ENCODE data around the gene DYRK1A.

The DYRK1A gene

DNA sequence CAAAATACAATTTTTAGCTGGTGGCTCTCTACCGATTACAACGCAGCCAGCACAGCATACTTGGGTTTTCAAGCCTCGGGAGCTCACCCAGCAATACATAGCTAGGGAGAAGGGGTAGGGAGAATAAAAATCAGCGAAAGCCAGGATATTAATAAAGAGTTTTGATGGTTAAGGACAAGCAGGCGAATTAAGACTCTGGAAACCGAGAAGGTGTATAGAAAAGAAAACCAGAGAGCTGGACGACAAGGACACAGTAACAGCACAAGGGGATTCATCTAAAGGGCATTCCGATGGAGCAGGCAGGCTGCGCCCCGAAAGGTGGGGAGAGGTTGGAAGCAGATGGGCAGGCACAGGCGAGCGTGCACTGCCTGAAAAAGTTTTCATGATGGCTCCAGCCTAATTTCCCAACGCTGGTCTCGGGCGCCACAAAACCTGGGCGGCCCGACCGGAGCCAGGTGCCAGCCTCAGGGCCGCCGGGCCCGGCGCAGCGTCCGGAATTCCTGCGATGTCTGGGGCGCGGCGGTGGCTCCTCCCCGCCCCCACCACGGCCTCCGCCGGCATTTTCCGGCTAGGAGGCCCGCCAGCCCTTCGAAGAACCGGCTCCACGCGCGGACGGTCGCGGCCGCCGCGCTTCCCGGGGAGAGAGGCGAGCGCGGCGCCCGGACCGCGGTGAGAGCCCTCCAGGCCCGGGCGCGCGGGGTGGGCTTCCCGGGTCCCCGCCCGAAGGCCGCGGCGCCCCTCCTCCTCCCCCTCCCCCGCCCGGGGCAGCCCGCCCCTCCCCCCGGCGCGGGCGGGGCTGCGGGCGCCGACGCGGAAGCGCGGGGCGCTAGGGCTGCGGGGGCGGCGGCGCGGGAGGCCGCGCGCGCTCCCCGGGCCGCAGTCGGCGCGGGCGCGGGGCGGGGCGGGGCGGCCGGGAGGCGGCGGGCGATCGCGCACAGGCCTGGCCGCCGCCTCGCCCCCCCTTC lies 774 bp upstream of the DYRK1A start:
- peak; percentile 65 for DNase-seq

DNA sequence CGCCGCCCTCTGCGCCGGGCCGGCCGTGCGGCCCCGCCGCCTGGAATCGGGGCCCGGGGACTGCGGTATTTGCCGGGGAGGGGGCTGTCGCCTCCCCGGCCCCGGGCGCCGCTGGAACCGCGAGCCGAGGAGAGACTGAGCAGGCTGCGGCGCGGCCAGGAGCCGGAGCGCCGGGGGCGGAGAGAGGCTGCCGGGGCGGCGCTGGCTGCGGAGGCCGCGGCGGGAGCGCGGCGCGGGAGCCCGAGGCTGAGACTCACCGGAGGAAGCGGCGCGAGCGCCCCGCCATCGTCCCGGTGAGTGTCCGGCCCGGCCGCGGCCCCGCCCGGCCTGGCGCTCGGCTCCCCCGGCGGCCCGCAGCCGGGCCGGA lies 746 bp downstream of the DYRK1A start:
- peak; percentile 38 for DNase-seq

DNA sequence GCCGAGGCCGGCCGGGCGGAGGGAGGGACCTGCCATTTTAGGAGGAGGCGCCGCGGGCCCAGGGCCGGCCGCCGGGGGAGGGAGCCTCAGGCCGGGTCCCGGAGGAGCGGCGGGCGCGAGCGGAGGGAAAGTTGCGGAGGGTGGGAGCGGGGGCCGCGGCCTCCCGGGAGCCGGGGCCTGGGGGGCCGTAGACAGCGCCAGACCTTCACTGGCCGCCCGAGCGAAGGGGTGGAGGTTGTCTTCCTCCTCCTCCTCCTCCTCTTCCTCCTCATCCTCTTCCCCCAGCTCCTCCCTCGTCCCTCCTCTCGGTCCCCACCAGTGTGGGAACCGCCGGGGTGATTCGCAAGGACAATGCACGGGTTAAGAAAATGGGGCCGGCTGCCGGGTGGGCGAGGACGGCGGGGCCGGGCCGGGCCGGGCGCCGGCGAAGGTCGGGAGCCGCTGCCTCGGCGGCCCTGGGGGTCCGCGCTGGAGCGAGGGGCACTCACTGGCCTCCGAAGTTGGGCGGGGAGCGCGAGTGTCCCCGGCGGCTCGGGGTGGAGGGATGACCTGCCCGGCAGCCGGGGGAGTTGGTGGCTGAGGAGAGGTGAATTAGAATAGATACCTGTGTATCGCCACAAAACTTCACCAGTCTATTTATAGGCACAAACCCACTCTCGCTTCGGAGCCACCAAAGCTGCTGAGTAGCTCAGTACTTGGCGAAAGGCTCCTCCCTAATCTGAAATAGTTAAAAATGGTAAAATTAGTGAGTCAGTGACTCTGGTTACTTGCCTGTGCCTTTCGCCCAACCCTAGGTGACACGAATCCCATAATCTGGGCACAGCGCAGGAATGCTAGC lies 1.3 kb downstream of the DYRK1A start:
- peak; percentile 29 for DNase-seq

DNA sequence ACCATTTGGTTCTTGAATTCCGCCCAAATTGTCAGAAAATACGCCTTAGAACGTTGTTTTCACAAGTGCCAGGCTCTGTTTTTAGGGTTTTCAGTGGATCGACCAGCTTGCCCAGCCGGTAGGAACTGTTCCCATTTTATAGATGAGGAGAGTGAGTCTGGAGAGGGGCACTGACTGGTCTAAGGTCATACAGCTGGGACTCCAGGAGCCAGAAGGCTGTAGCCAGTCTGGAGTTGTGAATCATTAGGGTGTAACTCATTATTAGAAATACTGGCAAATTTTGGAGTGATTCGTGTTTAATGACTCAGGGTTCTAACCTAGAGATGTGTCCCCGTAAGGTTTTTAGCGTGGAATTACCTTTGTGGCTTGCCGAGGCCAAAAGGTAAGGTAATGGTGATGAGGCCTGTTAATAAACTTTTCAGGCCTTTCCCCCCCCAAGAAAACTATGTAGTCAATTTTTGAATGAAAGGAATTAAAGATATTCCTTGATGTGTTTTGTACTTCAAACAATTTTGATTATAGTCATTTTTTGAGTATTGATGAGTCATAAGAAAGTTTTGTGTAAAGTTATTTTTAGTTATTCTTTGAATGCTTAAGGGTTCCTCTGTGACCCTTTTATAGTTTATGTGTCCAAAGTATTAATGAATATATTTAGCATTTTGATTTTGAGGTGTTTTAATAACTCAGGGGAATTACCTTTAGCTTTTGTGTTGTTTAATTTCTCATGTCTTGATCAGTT lies 2.1 kb downstream of the DYRK1A start:
- DNase-seq, result no peak

DNA sequence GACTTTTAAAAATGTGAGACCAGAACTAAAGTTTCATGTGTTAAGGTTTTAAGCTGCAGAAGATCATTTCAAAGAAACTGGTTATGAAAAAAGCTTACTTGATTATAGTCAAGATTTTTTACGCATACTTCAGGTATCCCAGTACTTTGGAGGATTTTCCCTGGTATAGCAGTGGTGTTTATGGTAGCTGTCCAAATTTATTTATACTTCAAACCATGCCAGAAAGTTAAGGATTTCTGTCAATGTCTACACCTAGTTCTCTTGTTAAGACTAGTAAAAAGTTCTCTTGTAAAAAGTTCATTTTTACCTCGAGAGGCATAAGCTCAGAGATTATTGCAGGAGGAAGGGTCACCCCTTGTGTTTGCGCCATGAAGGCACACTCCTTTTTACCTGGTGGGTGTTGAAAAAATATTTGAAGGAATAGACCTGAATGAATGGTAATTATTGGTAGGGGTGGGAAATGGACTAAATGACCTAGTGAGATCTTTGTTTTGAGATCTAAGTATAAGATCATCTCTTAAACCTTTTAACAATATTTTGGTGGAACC lies 2.8 kb downstream of the DYRK1A start:
- no peak for DNase-seq

DNA sequence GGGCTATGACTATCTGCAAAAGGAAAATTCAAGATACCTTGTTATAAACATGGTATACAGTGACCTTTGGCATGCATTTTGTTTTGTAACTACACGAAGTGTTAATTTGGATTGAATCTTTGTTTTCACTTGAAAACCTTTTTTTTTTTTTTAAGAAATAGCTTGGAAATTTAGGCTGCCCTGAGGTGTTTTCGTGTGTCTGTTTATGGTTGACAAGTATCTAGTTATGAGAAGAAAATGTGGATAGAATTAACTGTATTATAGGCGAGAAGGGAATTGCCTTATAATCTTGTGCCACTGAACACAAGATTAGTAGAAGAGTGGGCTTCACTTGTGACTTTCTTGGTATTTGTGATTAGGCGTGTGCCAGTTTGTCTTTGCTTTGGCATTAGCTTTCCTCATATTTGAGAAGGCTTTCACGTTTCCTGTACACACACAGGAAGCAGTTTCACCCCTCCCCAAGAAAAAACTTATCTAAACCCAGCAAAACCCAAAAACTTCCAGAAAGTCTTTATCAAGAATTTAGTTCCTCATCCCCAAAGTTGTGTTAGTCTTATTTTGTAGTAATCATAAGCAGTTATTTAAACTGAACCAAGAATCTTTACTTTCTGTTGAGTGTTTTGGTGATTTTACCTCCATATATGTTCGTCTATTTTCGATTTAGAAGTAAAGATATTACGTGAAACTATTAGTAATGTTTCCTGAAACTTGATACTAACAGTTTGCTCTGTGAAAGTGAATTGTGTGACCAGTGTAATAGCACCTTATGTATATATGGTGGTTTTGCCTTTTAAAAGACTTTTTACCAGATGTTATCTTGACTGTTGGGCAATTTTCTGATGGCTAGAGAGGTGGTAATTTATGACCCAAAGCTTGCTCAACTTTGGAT lies 3.8 kb downstream of the DYRK1A start:
- no peak for DNase-seq

DNA sequence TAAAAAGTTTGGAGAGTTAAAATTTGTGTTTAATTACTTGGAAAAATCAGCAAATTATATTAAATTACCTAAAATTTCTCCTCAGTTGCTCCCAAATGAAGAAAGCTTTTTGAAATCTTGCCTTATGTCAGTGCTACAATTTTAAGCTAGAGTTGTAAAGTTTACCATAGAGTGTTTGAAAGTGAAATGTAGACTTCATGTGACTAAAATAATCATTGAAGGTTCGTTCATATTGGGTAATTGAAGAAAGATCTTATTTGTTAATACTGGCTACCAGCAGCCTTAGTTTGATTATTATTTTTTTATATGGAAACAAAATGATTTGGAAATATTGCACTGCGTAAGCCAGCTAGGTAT lies 4.4 kb downstream of the DYRK1A start:
- no peak for DNase-seq

DNA sequence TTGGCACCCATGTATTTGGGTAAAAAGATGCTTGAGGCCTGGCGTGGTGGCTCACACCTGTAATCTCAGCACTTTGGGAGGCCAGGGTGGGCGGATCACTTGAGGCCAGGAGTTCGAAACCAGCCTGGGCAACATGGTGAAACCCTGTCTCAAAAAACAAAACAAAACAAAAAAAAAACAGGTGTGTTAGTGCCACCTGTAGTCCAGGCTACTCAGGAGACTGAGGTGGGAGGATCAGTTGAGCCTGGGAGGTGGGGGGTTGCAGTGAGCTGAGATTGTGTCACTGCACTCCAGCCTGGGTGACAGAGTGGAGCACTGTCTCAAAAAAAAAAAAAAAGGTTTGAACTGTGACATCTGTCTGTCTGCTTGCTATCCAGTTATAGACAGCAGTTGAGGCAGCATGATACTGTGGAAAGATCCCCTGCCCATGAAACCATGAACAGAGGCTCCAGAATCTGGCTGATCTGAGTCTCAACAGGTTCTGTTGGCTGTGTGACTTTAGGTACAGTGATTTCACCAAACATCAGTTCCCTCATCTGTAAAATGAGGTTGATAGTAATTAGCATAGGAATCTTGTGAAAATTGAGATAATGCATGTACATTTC lies 5.7 kb downstream of the DYRK1A start:
- DNase-seq, result no peak

DNA sequence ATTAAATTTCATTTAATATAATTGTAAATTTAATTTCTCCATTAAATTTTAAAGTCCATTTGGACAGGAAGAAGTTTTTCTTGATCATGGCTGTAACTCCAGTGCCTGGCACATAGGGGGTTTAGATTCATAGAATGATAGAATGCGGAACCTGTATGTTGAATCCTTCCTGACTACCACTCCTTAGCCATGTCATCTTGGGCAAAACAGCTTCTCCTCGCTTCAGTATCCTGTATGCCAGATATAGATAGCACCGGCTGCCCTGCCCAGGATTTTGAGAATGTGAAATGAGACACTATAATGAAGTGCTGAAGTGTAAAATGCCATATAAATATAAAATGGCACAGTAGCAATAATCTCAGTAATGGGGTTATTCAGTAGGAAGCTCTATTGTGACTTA lies 6.4 kb downstream of the DYRK1A start:
- no peak for DNase-seq

DNA sequence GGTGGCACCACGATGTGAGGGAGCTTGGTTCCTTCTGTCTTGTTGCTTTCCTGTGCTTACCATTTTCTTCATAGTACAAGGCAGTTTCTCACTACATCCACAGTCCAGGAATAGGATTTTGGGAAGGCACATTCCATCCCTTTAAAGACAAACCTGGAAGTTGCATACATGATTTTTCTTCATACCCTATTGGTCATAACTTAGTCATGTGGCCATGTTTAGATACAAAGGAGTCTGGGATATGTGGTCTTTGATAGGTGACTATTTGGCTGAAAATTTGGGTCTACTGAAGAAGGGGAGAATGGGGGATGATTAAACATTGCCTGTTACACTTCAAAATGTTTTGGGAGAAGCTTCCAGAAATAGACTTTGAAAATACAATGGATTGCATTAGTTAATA lies 7.0 kb downstream of the DYRK1A start:
- no peak for DNase-seq

DNA sequence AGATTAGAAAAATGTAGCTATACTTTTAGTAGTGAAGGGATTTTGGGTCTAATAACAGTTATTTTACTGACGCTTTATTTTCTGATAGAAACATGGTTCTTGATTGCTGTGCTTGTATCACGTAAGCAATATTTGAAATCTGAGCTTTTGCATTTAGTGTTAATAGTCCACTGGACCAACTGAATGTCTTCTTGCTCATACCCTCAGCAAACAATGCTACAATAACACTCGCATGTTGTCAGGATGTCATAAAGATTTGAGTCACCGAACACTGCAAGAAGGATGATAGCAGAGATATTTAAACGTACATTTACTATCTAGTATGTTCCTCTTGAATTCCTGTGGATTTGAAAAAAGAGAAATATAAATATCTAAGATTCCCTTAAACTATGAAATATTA lies 7.5 kb downstream of the DYRK1A start:
- DNase-seq, result no peak

DNA sequence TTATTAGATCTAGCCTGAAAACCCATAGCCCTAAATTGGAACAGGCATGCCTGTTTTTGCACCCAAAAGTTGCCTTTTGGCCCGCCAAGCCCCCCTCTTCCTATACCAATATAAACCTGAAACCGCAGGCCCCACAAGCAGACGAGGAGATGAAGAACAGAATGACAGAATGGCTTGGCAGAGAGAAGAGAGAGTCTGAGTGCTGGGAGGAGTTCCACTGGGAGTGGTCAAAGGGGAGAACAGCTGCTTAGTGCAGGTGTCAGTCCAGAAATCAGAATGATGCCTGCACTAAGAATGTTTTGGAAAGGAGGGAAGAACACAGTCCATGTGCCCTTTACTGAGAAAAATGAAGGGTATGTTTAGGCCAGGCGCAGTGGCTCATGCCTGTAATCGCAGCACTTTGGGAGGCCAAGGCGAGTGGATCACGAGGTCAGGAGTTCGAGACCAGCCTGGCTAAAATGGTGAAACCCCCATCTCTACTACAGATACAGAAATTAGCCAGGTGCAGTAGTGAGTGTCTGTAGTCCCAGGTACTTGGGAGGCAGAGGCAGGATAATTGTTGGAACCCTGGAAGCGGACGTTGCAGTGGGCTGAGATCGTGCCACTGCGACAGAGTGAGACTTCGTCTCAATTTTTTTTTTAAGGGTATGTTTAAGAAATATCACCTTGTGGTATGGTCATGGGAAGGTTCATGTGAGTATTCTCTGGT lies 9.4 kb downstream of the DYRK1A start:
- DNase-seq, result no peak

DNA sequence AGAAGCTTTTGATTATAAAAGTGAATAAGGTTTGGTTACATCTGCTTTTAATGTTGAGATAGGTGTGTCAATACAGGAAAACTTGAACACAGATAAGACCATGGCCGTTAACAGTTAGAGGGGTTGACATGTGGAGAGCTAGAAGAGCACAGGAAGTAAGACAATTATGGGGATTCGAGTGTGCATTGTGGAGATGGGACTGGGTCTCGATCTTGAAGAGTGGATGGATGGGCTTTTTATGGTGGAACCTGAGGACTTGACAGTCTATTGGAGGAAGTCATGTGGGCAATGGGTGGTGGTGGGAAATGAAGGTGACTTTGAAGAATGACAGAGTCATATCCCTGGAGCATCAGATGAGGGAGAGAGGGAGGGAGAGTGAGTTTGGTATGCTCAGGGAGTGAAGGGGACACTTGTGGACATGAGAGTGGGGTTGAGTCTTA lies 12.1 kb downstream of the DYRK1A start:
- no peak for DNase-seq

DNA sequence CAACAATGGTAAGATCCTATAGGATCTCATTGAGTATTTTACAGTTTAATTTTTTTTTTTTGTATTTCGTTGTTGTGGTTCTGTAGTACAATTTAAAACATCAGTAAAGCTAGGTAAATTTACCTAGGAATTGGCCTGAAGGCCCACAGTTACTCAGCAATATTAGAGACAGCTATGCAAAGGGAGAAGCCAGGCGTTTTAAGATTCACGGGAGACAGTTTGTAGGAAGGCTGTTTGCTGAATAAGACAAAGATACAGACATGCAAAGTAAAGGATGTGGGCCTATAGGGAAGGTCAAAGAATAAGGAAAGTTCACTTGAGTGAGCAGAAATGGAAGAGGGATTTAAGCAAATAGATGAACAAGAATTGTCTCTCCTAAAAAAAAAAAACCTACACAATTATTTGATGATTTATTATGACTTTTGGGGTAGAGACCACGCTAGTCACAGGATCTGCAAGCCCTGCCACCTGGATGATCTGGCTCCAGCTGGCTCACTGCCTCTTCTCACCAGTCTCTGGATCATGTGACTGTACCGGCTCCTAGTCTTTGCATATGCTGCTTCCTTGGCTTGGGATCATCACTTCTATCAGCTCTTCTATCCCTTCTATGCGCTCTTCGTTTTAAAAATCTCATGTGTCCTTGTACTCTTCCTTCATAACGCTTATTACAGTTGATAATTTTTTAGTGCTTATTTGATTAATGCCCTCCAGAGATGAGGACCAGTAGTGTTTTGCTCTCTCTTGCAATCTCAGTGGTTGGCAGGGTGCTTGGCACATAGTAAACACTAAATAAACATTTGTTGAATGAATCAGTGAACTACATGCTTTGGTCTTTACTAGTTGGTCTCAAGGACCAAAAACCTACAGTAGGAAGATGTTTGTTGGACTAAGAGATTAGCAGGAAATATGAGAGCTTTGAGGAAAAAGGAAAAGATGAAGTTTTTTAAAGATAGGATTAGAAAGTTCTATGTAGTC lies 14.1 kb downstream of the DYRK1A start:
- DNase-seq, result no peak

DNA sequence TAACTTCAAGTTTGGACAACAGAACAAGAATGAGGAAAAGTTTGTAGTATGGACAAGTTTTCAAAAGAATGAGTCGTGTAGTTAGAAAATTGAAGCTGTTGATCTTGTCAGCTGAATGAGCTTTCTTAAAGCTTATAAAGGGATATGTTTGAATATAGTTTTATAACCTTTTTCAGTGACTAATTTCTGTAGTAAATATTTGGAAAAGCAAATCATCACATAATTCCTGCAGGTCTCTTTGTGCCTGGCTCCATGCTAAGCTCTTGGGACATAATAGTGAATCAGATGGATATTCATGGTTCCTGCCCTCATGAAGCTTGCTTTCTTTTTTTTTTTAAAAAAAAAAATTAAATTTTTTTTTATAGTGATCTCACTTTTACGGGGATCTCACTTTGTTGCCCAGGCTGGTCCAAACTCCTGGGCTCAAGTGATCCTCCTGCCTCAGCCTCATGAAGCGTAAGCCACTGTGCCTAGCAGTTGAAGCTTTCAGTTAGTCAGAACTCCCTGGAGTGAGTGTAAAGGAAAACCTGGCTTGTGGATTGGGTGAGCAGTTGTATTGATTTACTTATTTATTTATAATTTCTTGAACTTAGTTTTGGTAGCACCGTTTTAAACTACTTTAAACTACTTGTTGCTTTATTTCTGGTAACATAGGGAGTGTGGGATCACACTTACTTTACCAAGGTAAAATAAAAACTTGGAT lies 15.5 kb downstream of the DYRK1A start:
- DNase-seq, result no peak

DNA sequence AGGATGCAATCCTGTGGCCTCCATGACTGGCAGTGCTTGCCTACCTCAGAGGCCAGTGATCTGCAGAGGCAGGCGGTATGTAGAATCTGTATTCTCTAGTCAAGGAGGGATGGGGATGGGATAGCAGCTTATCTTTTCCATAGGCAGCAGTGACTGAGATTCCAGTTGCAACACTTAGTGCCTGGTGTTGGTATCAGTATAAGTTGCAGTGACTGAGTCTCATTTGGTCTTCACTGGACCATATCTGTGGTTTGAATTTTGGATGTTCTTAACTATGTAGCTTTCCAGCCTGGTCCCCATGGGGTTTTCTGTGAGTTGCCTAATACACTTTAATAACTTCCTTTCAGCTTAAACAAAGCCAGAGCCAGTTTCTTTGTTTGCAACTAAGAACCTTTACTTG lies 16.5 kb downstream of the DYRK1A start:
- no peak for DNase-seq

DNA sequence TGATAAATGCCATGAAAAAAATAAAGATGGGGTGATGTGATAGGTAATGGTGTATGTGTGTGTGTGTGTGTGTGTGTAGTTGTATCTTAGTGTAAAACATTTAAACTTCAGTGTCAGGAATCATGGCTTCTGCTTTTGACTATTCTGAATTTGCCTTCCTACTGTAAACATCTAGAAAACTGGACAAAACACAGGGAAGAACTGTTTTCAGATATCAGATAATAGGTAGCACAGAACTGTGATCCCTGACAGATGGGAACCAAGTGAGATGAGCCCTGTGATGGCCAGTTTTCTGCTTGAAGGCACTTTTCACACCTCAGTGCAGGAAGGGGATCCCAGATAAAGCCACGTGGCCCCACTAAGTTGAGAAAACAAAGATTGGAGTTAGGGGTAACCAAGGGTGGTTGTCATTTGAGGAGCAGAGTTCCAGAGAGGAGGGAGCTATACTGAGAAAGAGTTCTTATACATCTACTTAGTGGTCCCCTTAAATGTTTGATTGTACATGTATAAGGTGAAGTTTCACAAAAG lies 17.3 kb downstream of the DYRK1A start:
- no peak for DNase-seq

DNA sequence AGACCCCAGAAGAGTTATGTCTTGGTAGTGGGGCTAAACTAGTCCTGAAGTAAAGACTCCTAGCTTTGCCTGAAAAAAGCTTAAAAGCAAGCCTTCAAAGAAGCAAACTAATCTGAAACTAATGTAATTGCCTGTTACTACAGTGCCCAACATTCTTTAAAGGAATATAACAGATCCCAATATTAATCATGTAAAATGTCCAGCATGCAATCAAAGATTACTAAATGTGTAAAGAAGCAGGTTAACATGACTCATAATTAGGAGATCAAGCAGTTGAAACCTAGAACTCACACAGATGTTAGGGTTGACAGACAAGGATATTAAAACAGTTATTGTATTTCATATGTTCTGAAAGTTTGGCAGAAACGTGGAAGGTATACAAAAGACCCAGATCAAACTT lies 17.8 kb downstream of the DYRK1A start:
- no peak for DNase-seq
